ENCODE results near the gene SYNDIG1L.

The SYNDIG1L gene

GRCh38 chr14:74362361-74362915, 63.6 kb downstream of the SYNDIG1L start:
- peak; percentile 46 to 58 (median 49) for DNase-seq (ENCODE audit: low read depth in 2 of 3, low spot score in 1 of 3)

- DNase-seq (ENCODE audit: low read depth in 2 of 3, low spot score in 1 of 3), result no peak
These were observed 65.8 kb downstream of the SYNDIG1L start for GRCh38 chr14:74360163-74360562.

- no peak for DNase-seq (ENCODE audit: low read depth in 2 of 3, low spot score in 1 of 3)
These were observed 67.7 kb downstream of the SYNDIG1L start for GRCh38 chr14:74358176-74358829.

- DNase-seq (ENCODE audit: low read depth in 2 of 3, low spot score in 1 of 3), result no peak
These were observed 68.4 kb downstream of the SYNDIG1L start for GRCh38 chr14:74357585-74357984.

GRCh38 chr14:74356892-74357575, 69.0 kb downstream of the SYNDIG1L start:
- no peak for DNase-seq (ENCODE audit: low read depth in 2 of 3, low spot score in 1 of 3)
